Sigmoid colon (tissue), 4 donors: ENCODE data around the gene GCNT1.

Experiments used
- CTCF ChIP-seq, 4 experiments: fragments of 450-650 bp in 3 of 4; fragments of 200-600 bp in 1 of 4; IDR thresholded peaks; one replicate each; pipeline ENCODE4 v1.5.1; 2016 to 2019; ENCODE audit warnings: antibody characterized with exemption in 4 of 4, mild to moderate bottlenecking in 3 of 4, moderate library complexity in 2 of 4
- EP300 ChIP-seq, 4 donors: sonication (generic); formaldehyde crosslinking; IDR thresholded peaks; one replicate each; pipeline ENCODE4 v1.6.1; 2017; ENCODE audit warnings: antibody characterized with exemption in 4 of 4
- POLR2A ChIP-seq, 2 donors: fragments of 450-650 bp; IDR thresholded peaks; one replicate each; pipeline ENCODE4 v1.6.1; 2016; ENCODE audit warnings: antibody characterized with exemption in 2 of 2, mild to moderate bottlenecking in 2 of 2, moderate library complexity in 2 of 2
- POLR2AphosphoS5 ChIP-seq, 4 donors: sonication (generic); formaldehyde crosslinking; IDR thresholded peaks; one replicate each; pipeline ENCODE4 v1.6.1; 2017; ENCODE audit warnings: antibody characterized with exemption in 4 of 4

DNA sequence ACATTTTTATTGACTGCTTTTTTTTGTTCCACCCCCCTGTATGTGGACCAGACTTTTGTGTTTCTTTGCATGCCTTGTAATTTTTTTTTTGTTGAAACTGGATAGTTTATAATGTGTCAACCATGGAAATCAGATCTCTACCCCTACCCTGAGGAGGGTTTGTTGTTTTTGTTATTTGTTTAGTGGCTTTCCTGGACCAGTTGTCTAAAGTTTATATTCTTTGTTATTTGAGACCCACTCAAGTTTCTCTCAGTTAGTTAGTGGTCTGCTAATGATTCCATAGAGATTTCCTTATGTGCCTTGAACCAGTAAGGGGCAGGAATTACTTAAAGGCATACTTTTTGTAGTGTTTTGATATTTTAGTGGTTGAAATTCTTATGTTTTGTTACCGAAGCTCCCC is 41.1 kb downstream of the GCNT1 start:
- no peak for TF ChIP-seq CTCF (IDR thresholded peaks at IDR 0.05)
- no peak for TF ChIP-seq POLR2A (IDR thresholded peaks at IDR 0.05)
- no peak for TF ChIP-seq EP300 (IDR thresholded peaks at IDR 0.05)
- TF ChIP-seq POLR2AphosphoS5 (IDR thresholded peaks at IDR 0.05), result no peak
